Stromal cell of bone marrow (primary cell): Measurements from ENCODE around the gene RTP5.
"Not testable (repeated sequence)": the region's sequence is repeated elsewhere in the genome, so short reads cannot be mapped to it uniquely, and the experiment has no call there.

Experiments
- DNase-seq: peaks from one replicate; pipeline ENCODE4 v3.0.0-alpha.2; 2012; ENCODE audit warnings: low read depth

Gene RTP5

GRCh38 chr2:241869087-241869961, at the start of gene RTP5:
Gene RTP5 (plus strand): TSS chr2:241869729. CDS start chr2:241869757, 28 bp downstream.
- DNase-seq: no peak

GRCh38 chr2:241819947-241820624, 49.4 kb upstream of the RTP5 start:
- DNase-seq: not testable (repeated sequence)

DNA sequence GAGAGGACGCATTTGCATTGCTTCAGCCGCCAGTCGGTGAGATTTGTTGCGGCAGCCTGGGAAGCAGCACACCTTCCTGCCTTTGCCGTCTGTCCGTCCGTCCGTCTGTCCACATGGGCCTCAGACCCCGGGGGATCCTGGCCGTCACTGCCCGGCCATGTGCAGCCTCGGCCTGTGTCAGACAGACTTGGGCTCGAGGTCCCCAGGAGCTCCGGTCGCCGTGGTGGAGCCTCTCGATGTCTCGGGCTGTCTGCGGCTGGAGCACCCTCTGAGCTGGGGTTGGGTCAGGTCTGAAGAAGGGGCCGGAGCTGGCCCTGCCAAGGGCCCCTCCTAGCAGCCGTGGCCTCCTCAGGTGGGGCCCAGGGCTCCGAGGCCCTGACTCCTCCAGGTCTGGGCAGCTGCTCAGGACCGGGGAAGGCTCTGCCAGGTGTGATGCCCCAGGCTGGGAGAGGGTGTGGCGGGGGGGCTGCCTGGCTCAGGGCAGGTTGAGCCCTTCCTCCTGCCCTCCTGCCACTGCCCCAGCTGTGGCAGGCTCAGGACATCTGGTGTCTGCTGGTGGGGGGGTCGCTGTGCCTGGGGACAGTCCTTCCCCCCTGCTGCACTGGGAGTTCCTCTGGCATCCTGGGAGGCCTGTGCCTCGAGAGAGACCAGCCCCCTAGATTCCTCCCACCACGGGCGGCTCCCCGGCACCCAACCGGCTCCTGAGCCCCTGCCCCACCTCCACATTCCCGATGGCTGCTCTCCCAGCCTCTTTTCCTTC, 48.7 kb upstream of the RTP5 start:
- no peak for DNase-seq

GRCh38 chr2:241821460-241822263, 47.9 kb upstream of the RTP5 start:
- DNase-seq: no peak

DNA sequence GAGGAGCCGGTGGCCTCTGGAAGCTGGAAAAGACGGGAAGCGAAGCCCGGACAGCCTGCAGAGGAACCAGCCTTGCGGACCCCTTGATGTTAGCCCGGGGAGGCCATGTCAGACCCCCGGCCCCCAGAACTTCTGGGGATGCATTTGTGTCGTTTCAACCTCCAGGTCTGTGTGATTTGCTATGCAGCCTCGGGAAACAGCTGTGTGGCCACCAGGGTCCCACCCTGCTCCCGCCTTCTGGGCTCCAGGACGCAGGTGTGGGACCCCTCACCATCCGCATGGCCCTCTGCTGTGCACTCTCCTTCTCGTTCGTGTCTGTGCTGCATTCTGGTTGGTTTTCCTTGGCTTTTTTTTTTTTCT, 47.3 kb upstream of the RTP5 start:
- DNase-seq: no peak

DNA sequence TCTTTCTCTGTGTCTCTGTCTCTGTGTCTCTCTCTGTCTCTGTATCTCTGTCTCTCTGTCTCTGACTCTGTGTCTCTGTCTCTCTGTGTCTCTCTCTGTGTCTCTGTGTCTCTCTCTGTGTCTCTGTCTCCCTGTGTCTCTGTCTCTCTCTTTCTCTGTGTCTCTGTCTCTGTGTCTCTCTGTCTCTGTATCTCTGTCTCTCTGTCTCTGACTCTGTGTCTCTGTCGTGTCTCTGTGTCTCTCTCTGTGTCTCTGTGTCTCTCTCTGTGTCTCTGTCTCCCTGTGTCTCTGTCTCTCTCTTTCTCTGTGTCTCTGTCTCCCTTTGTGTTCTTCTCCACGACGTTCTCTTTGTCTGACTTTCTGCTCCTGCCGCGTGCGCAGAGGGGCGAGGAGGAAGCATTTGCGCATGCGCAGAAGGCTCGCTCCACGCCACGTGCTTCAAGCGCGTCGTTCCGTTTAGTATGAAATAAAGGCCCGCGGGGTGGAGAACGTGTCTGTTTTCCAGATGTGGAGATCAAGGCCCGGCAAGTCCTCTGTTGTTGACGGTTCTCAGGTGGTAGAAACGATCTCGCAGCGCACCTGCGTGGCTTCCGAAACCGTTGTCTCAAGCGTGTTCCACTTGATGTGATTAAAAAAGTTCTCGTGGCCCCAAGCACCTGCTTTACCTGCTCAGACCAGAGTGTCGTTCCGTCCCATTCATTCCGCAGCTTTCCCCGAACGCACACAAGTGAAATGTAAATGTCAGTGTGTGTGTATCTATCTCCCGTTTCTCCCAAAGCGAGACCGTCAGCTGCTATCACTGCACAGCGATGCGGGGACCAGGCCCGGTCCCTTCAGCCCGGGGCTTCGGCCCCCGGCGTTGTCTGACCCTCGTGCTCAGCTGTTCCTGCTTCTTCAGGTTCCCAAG, 45.7 kb upstream of the RTP5 start:
- not testable (repeated sequence) for DNase-seq

- no peak for DNase-seq
Observed at GRCh38 chr2:241827394-241827793, 42.1 kb upstream of the RTP5 start.

- DNase-seq: peak; percentile 35
Observed at GRCh38 chr2:241833101-241833663, 36.3 kb upstream of the RTP5 start.

DNA sequence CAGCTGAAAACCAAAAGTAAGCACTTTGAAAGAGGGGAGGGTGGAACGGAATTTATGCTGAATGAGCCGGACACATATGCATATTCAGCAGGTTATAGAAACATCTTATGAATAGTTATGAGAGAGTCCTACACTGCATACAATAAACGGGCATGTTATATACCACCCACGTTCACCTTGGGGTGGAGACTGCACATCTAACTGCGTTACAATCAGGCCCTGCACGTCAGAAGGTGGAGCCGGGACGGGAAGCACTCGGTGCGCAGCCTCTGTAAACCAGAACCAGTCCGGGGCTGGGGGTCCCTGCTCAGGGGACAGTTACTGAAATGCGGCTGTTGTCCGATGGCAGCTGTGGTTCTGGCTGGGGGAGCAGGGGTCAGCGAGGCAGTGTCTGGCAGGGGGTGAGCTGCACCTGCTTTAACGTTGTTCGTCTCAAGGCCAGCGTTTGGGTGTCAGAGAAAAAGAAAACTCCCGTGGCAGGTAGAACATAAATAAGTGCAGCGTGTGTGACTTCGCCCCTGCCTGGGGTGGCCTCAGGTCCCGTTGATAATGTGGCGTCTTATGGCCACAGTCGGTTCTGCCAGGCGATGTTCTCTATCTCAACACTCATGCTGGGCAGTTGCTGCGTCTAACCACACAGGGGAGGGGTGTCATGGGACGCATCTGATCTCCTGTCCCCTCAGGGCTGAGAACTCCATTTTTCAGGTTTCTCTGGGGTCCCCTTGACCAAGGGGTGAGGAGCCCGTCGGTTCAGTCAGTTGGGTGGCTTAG, 35.6 kb upstream of the RTP5 start:
- not testable (repeated sequence) for DNase-seq

GRCh38 chr2:241834527-241835210, 34.9 kb upstream of the RTP5 start:
- DNase-seq: no peak

- DNase-seq: no peak
Observed at GRCh38 chr2:241835611-241836010, 33.9 kb upstream of the RTP5 start.

DNA sequence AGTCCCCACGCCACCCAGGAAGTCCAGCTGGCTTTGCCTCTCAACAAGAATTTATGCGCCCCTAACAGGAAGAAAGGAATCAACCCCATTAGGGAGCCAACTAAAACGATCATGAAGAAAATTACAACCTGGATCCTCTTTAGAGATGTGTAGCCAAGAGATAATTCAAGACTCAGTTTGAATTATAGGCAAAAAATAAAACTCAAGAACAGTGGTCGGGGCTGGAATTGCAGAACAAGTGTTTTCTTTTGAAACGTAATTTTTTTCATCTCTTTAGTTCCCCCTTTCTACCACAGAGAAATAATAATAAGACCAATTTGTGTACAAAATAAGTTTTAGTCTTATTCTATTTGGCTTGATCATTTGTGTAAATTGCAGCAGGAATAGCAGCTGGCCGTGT, 33.2 kb upstream of the RTP5 start:
- no peak for DNase-seq

GRCh38 chr2:241837197-241837965, 32.1 kb upstream of the RTP5 start:
- DNase-seq: no peak

- DNase-seq: no peak
Observed at GRCh38 chr2:241841181-241842066, 28.1 kb upstream of the RTP5 start.

GRCh38 chr2:241842067-241842415, 27.5 kb upstream of the RTP5 start:
- DNase-seq: no peak

DNA sequence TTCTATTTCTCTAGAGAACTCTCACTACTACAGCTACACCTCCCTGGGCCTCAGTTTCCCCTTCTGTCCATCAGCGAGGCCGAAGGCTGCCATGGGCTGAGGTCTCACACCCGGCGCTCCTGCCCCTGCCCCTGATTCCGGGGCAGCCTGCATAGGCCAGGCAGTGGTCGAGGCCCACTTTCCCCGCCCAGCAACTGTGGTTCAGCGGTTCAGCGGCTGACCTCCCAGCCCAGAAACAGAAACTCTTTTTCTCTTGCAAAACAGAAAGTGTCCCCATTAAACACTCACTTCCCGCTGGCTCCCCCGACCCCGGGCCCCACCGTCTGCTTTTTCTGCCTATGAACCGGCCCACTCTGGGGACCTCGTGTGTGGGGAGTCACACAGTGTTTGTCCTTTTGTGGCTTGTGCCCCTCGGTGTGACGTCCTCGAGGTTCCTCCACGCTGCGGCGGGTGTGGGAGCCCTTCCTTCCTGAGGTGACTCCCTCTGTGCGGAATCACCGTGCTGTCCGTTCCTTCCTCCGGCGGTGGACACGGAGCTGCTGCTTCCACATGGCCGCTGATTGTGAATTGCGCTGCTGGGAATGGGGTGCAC, 26.8 kb upstream of the RTP5 start:
- no peak for DNase-seq
